PC-9 (cell line): ENCODE measurements around the gene CIBAR2. TPM values are rescaled to one million over a fixed set of nuclear protein-coding genes. Genes with fewer than 3 reads are reported as not detected.

ENCODE experiments used
- BruUV-seq: library from RNA; stranded (reverse); fragments of 400-500 nt; replicated peaks from 2 replicates; lab custom pipeline; 2021; lab: Mats Ljungman, UMichigan
- CTCF ChIA-PET: fragments of 300-600 bp; sonication (Branson Sonifier 250); formaldehyde crosslinking; loops from one replicate; lab custom pipeline; 2022; ENCODE audit warnings: antibody characterized with exemption; lab: Charles Lee
- POLR2A ChIA-PET: fragments of 300-600 bp; sonication (Branson Sonifier 250); formaldehyde crosslinking; loops from one replicate; lab custom pipeline; 2022; ENCODE audit warnings: antibody characterized with exemption; ENCODE audit not compliant: unreplicated experiment; lab: Charles Lee
- DNase-seq, 2 experiments: peaks; one replicate each; pipeline versions ENCODE4 v3.0.0 to v3.0.0-alpha.2; 2015 to 2022; ENCODE audit warnings: mixed read lengths in 1 of 2
- H2AFZ ChIP-seq: fragments of 200-600 bp; sonication (generic); 2 replicates; pipeline ENCODE4 v1.8.1; 2017; ENCODE audit warnings: antibody characterized with exemption
- H3F3A ChIP-seq: fragments of 200-600 bp; sonication (generic); 2 replicates; pipeline ENCODE4 v1.8.1; 2017; ENCODE audit warnings: antibody characterized with exemption, mild to moderate bottlenecking, low read depth; ENCODE audit not compliant: insufficient read depth
- H3K27ac ChIP-seq: fragments of 200-600 bp; sonication (generic); 2 replicates; pipeline ENCODE4 v1.6.1; 2016; ENCODE audit warnings: mixed run types
- H3K27me3 ChIP-seq: fragments of 200-600 bp; sonication (generic); 2 replicates; pipeline ENCODE4 v1.6.1; 2016; ENCODE audit warnings: low read depth, mixed run types; ENCODE audit not compliant: insufficient read depth
- H3K36me3 ChIP-seq: fragments of 200-600 bp; sonication (generic); 2 replicates; pipeline ENCODE4 v1.6.1; 2016; ENCODE audit warnings: low read depth, mixed run types
- H3K4me1 ChIP-seq: fragments of 200-600 bp; sonication (generic); replicated peaks from 2 replicates; pipeline ENCODE4 v1.6.1; 2016; ENCODE audit warnings: mixed run types; ENCODE audit not compliant: insufficient read depth
- H3K4me2 ChIP-seq: fragments of 200-600 bp; sonication (generic); 2 replicates; pipeline ENCODE4 v1.6.1; 2017; ENCODE audit warnings: mixed run types
- H3K4me3 ChIP-seq: fragments of 200-600 bp; sonication (generic); 2 replicates; pipeline ENCODE4 v1.6.1; 2016; ENCODE audit warnings: mixed run types
- H3K79me2 ChIP-seq: fragments of 200-600 bp; sonication (generic); 2 replicates; pipeline ENCODE4 v1.6.1; 2017; ENCODE audit warnings: low read depth, mixed run types
- H3K9me2 ChIP-seq: fragments of 200-600 bp; sonication (generic); 2 replicates; pipeline ENCODE4 v1.8.1; 2017; ENCODE audit warnings: mild to moderate bottlenecking; ENCODE audit not compliant: insufficient read depth
- H3K9me3 ChIP-seq: fragments of 200-600 bp; sonication (generic); 2 replicates; pipeline ENCODE4 v1.8.1; 2016; ENCODE audit warnings: low read depth; ENCODE audit not compliant: insufficient read depth
- H4K20me1 ChIP-seq: fragments of 200-600 bp; sonication (generic); 2 replicates; pipeline ENCODE4 v1.8.1; 2017; ENCODE audit not compliant: insufficient read depth
- CTCF ChIP-seq: fragments of 200-600 bp; sonication (generic); conservative IDR thresholded peaks from 2 replicates; pipeline ENCODE4 v1.6.1; 2017; ENCODE audit warnings: mixed run types, antibody characterized with exemption, mild to moderate bottlenecking, moderate library complexity
- EZH2 ChIP-seq: fragments of 200-600 bp; sonication (generic); IDR thresholded peaks from 2 replicates; pipeline ENCODE4 v1.8.0; 2017; ENCODE audit warnings: antibody characterized with exemption, low read depth
- intact Hi-C: fragments of 100-400 bp; cut with micrococcal nuclease; formaldehyde crosslinking; loops from one replicate; pipeline ENCODE4 v1.10.0; 2022; ENCODE audit not compliant: unreplicated experiment
- total RNA-seq: library from RNA; stranded (reverse); gene quantifications from 2 replicates; pipeline ENCODE4 v1.2.3, GENCODE V29; 2021

Gene CIBAR2
- total RNA-seq, 1 experiment from 2014 or later, result not detected

DNA sequence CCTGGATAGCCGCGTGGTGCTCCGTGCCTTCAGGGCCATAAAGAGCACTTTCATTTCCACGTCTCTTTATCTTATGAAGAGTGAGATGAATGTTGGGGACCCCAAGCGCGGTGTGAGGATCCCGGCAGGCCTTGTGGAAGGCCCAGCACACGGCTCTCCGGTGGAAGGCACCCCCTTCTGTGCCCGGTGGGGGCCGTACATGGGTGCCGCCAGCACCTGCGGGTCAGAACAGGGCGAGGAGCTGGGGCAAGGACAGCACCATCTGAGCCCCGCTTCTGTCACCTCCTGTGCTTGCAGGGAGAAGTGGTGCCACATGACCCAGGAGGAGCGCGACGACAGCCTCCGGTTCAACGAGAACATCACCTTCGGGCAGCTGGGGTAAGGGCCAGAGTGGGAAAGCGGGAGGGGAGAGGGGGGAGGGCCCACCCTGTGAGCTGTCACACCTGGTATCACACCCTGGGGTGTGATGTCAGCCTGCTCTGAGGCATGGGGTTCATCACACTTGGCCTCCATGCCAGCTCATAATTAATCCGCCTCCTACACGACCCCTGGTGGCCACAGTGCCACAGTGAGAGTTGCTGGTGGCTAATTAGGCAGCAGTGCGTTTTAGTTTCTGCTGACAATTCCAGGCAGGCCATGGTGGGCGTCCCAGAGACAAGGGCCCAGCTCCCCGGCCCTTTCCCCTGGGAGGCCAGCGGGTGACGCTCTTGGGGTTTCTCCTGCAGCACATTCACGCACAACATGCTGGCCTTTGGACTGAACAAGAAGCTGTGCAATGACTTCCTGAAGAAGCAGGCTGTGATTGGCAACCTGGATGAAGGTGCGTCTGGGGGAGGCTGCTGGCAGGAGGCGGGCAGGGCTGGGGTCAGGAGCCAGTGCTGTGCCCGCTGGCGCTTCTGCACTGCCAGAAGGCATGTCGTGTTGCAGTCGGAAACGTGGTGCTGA lies 25.7 kb downstream of the CIBAR2 start:
- peak; percentile 52 to 75 for DNase-seq
- H3K36me3 ChIP-seq, result no peaks in the 10 kb centered on the region
- ChIA-PET POLR2A (interaction anchor here (0.6 to 0.7 kb wide), 3 partner anchors 31 to 81 kb away, joined by 3 to 5 read pairs (median 5); no protein-coding TSS in a partner anchor), CTCF (interaction anchor here (0.6 to 1.0 kb wide), 8 partner anchors 74 to 576 kb away, joined by 3 to 16 read pairs (median 5); no protein-coding TSS in a partner anchor)
- 0 out of 2 replicates have a peak, but pooled peaks cover 9% of the 10 kb centered on the region for H3K27me3 ChIP-seq
- H3K4me1 ChIP-seq, result no peaks in the 10 kb centered on the region
- intact Hi-C loops, result loop anchor here (1.0 to 5.0 kb wide), 3 partner anchors 114 to 334 kb away; no protein-coding TSS in a partner anchor
- H3K4me2 ChIP-seq, result peak overlapping the region; percentile 38; the same call in 1 of the 2 replicates
- H3K79me2 ChIP-seq, result no peaks in the 10 kb centered on the region
- no TSS peak for BruUV-seq
- no peak overlapping the region for H3K27ac ChIP-seq
- no peaks in the 10 kb centered on the region for H3K9me3 ChIP-seq
- H3K4me3 ChIP-seq, result no peak overlapping the region
- H3F3A ChIP-seq, result no peaks in the 10 kb centered on the region
- TF ChIP-seq EZH2, result no peak
- peak; percentile 86 for TF ChIP-seq CTCF
- no peaks in the 10 kb centered on the region for H3K9me2 ChIP-seq
- no peak overlapping the region for H2AFZ ChIP-seq
- no peaks in the 10 kb centered on the region for H4K20me1 ChIP-seq

DNA sequence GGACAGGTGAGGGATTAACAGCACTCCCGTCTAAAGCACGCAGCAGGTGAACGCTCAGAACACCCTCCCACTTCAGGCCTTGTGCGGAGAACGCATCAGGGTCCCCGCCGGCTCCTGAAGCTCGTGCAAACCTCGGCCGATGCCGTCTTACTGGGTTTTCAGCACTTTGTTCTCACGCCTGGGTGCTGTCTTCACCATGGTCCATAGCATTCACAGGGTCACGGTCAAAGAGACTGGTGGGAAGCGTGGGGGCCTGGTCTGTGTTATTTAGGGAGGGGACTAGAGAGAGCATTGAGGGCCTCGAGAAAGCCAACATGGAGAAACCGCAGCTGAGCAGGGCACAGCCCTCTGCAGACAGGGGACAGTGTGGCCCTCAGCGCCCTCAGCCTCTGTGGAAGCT lies 26.6 kb downstream of the CIBAR2 start:
- Histone ChIP-seq H4K20me1 (no peaks in the 10 kb centered on the region), H3K4me1 (no peaks in the 10 kb centered on the region), H3K27ac (no peak overlapping the region), H3K4me2 (no peak overlapping the region), H3F3A (no peaks in the 10 kb centered on the region), H3K27me3 (0 out of 2 replicates have a peak, but pooled peaks cover 7% of the 10 kb centered on the region), H3K4me3 (no peak overlapping the region), H2AFZ (no peak overlapping the region), H3K9me2 (no peaks in the 10 kb centered on the region), H3K79me2 (no peaks in the 10 kb centered on the region), H3K36me3 (no peaks in the 10 kb centered on the region), H3K9me3 (no peaks in the 10 kb centered on the region)
- DNase-seq, result no peak
- CTCF ChIA-PET, result interaction anchor here (0.7 kb wide), 1 partner anchor 159 kb away, joined by 7 read pairs; no protein-coding TSS in a partner anchor
- TF ChIP-seq EZH2 (no peak), CTCF (no peak)
- BruUV-seq, result no TSS peak
- intact Hi-C loops, result loop anchor here (1.0 to 5.0 kb wide), 3 partner anchors 113 to 333 kb away; no protein-coding TSS in a partner anchor
- POLR2A ChIA-PET, result no interaction called here

DNA sequence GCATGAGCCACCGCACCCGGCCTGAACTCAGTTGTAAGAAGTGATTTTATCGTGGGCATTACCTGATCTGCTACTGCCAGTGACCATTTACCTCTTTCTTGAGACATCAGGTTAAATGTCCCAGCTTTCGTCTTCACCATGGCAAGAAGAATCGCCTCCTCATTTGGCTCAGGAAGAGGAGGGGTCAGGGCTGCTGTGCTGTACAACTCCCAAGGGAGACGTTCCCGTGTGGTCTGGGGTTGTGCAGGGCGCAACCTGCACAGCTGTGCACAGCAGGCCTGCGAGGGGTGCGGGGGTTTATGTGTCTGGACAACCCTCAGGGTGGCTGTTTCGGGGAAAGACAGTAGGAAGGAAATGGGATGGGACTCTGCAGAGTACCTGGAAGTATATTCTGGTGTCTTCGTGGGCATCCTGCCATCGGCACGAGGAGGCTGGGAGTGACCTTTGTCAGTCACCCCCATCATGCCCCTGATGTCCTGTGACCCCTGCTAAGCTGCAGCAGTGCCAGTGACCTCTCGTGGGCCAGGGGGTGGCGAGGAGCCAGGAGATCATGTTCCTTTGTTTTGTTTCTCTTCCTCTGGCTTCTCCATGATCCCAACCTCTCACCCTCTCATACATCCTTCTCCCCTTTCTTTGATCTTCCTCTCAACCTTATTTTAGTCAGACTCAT lies 27.3 kb downstream of the CIBAR2 start:
- H3K36me3 ChIP-seq, result no peaks in the 10 kb centered on the region
- no peaks in the 10 kb centered on the region for H3K79me2 ChIP-seq
- intact Hi-C loops, result loop anchor here (5.0 kb wide), 1 partner anchor 333 kb away; no protein-coding TSS in a partner anchor
- no peak for DNase-seq
- BruUV-seq, result no TSS peak
- no peak overlapping the region for H3K27ac ChIP-seq
- no peaks in the 10 kb centered on the region for H3K4me1 ChIP-seq
- no peaks in the 10 kb centered on the region for H4K20me1 ChIP-seq
- H3K9me2 ChIP-seq, result no peaks in the 10 kb centered on the region
- TF ChIP-seq CTCF, result no peak
- no peak for TF ChIP-seq EZH2
- CTCF ChIA-PET, result interaction anchor here (0.6 to 0.7 kb wide), 2 partner anchors 81 to 158 kb away, joined by 4 to 7 read pairs; no protein-coding TSS in a partner anchor
- POLR2A ChIA-PET, result interaction anchor here (0.7 kb wide), 1 partner anchor 107 kb away, joined by 21 read pairs; no protein-coding TSS in a partner anchor
- H3K27me3 ChIP-seq, result no peaks in the 10 kb centered on the region
- no peak overlapping the region for H2AFZ ChIP-seq
- H3K9me3 ChIP-seq, result no peaks in the 10 kb centered on the region
- H3K4me3 ChIP-seq, result no peak overlapping the region
- H3K4me2 ChIP-seq, result no peak overlapping the region
- no peaks in the 10 kb centered on the region for H3F3A ChIP-seq
